Fibroblast of lung (primary cell): ENCODE measurements around the gene DLG5.

ENCODE experiments used
- CTCF ChIP-seq, 2 donors: IDR thresholded peaks in 1 of 2; conservative IDR thresholded peaks in 1 of 2; 1 replicate in 1 of 2; 2 replicates in 1 of 2; pipeline ENCODE4 v1.5.1; 2011 to 2012; ENCODE audit warnings: low read length in 2 of 2, control low read depth in 1 of 2, inconsistent platforms in 1 of 2, low read depth in 1 of 2, mild to moderate bottlenecking in 1 of 2
- EZH2 ChIP-seq: IDR thresholded peaks from 2 replicates; pipeline ENCODE4 v1.5.1; 2012; ENCODE audit warnings: low read length, control low read depth, mild to moderate bottlenecking; ENCODE audit errors: missing control alignments

- TF ChIP-seq CTCF (conservative IDR thresholded peaks at IDR 0.05 in 1 of 2, IDR thresholded peaks at IDR 0.05 in 1 of 2; ENCODE audit: low read depth in 1 of 2, low read length in 2 of 2) (no peak), EZH2 (no peak)
Observed at GRCh38 chr10:77866598-77866997, 60.0 kb downstream of the DLG5 start.
